Posterior vena cava (tissue), 2 donors: ENCODE data around the gene CFAP221. TPM values are rescaled to one million over a fixed set of nuclear protein-coding genes. Genes with fewer than 3 reads are reported as not detected.

Experiments used
- DNase-seq: peaks from one replicate; pipeline ENCODE4 v3.0.0-alpha.2; 2020; ENCODE audit warnings: low spot score
- intact Hi-C, 2 donors: fragments of 100-400 bp; cut with DNase I; formaldehyde crosslinking; loops; one replicate each; pipeline versions ENCODE4 v1.14.1 to v1.14.2; 2022 to 2023
- total RNA-seq, 2 donors: library from RNA; stranded (reverse); fragmentation: NEBNext Ultra II Directional; extraction: Animal tissue kit (Norgen Biotek cat#: 25700); gene quantifications; one replicate each; pipeline ENCODE4 v1.2.1, GENCODE V29; 2021
- donor health status: DM: yes; HTN: yes; CAD: no.
- donor health status: DM: yes; HTN: yes; CAD: no.

CFAP221 gene
- total RNA-seq, 2 donors from 2014 or later = 3.2 to 3.4 TPM

- intact Hi-C loops = no loop called here
- DNase-seq = peak; percentile 58
Measured at GRCh38 chr2:119691651-119692245, 147.5 kb downstream of the CFAP221 start.

GRCh38 chr2:119692310-119692709 lies 148.1 kb downstream of the CFAP221 start:
- DNase-seq = peak; percentile 59
- intact Hi-C loops = no loop called here

- intact Hi-C loops = no loop called here
- no peak for DNase-seq
Measured at GRCh38 chr2:119692954-119693353, 148.7 kb downstream of the CFAP221 start.

GRCh38 chr2:119693567-119693966 lies 149.3 kb downstream of the CFAP221 start:
- DNase-seq = no peak
- intact Hi-C loops = no loop called here

- DNase-seq = no peak
- intact Hi-C loops = no loop called here
Measured at GRCh38 chr2:119693967-119694366, 149.7 kb downstream of the CFAP221 start.

GRCh38 chr2:119694470-119694844 lies 150.2 kb downstream of the CFAP221 start:
- no peak for DNase-seq
- intact Hi-C loops = no loop called here

GRCh38 chr2:119694845-119695521 lies 150.7 kb downstream of the CFAP221 start:
- DNase-seq = no peak
- intact Hi-C loops = no loop called here

GRCh38 chr2:119696005-119696404 lies 151.8 kb downstream of the CFAP221 start:
- intact Hi-C loops = no loop called here
- no peak for DNase-seq

- no peak for DNase-seq
Measured at GRCh38 chr2:119696494-119697030, 152.3 kb downstream of the CFAP221 start.

GRCh38 chr2:119697290-119698020 lies 153.2 kb downstream of the CFAP221 start:
- no peak for DNase-seq
- intact Hi-C loops = no loop called here

More at GRCh38 chr2:119696494-119697030, 152.3 kb downstream of the CFAP221 start:
- intact Hi-C loops = no loop called here

- intact Hi-C loops = no loop called here
- DNase-seq = no peak
Measured at GRCh38 chr2:119698246-119698645, 154.0 kb downstream of the CFAP221 start.

- intact Hi-C loops = no loop called here
- DNase-seq = no peak
Measured at GRCh38 chr2:119699016-119699606, 154.9 kb downstream of the CFAP221 start.

- DNase-seq = no peak
- intact Hi-C loops = loop anchor here in 1 of 2 donors (10.0 kb wide), 1 partner anchor 474 kb away; no protein-coding TSS in a partner anchor
Measured at GRCh38 chr2:119700866-119701265, 156.6 kb downstream of the CFAP221 start.

- no peak for DNase-seq
- intact Hi-C loops = loop anchor here in 1 of 2 donors (10.0 kb wide), 1 partner anchor 473 kb away; no protein-coding TSS in a partner anchor
Measured at GRCh38 chr2:119701352-119701751, 157.1 kb downstream of the CFAP221 start.

GRCh38 chr2:119702203-119702917 lies 158.1 kb downstream of the CFAP221 start:
- no peak for DNase-seq
- intact Hi-C loops = loop anchor here in 1 of 2 donors (10.0 kb wide), 1 partner anchor 472 kb away; no protein-coding TSS in a partner anchor

GRCh38 chr2:119702918-119703401 lies 158.7 kb downstream of the CFAP221 start:
- intact Hi-C loops = loop anchor here in 1 of 2 donors (10.0 kb wide), 1 partner anchor 472 kb away; no protein-coding TSS in a partner anchor
- peak; percentile 88 for DNase-seq

GRCh38 chr2:119703526-119703925 lies 159.3 kb downstream of the CFAP221 start:
- peak; percentile 28 for DNase-seq
- intact Hi-C loops = loop anchor here in 1 of 2 donors (10.0 kb wide), 1 partner anchor 471 kb away; no protein-coding TSS in a partner anchor

- DNase-seq = no peak
Measured at GRCh38 chr2:119704670-119705120, 160.4 kb downstream of the CFAP221 start.

More at GRCh38 chr2:119704670-119705120, 160.4 kb downstream of the CFAP221 start:
- intact Hi-C loops = loop anchor here in 1 of 2 donors (10.0 kb wide), 1 partner anchor 470 kb away; no protein-coding TSS in a partner anchor
